H1 (cell line): Measurements from ENCODE around the gene TEX264. TPM values are rescaled to one million over a fixed set of nuclear protein-coding genes. Genes with fewer than 3 reads are reported as not detected.

Source experiments
- CTCF ChIA-PET: fragments of 300-600 bp; sonication (Branson Sonifier 250); formaldehyde crosslinking; loops from one replicate; lab custom pipeline; 2021; ENCODE audit not compliant: partially characterized antibody; lab: Charles Lee
- POLR2A ChIA-PET: fragments of 300-600 bp; sonication (Branson Sonifier 250); formaldehyde crosslinking; loops from one replicate; lab custom pipeline; 2021; ENCODE audit warnings: inconsistent platforms; ENCODE audit not compliant: partially characterized antibody; lab: Charles Lee
- DNase-seq, 2 experiments: peaks; one replicate each; pipeline versions ENCODE4 v3.0.0 to v3.0.0-alpha.2; 2010 to 2022; ENCODE audit warnings: low spot score in 2 of 2, low read depth in 1 of 2, mixed read lengths in 1 of 2
- FAIRE-seq: peaks from 2 replicates; lab custom pipeline; 2011; peaks lifted over from hg19 to GRCh38; lab: Jason Lieb, UNC
- H2AFZ ChIP-seq: 2 replicates; pipeline ENCODE4 v1.8.1; 2012; ENCODE audit warnings: low read length, inconsistent platforms
- H2AK5ac ChIP-seq: 2 replicates; pipeline ENCODE4 v1.6.1; 2013; ENCODE audit warnings: low read depth, low read length
- H2BK120ac ChIP-seq: replicated peaks from 2 replicates; pipeline ENCODE3; 2013; ENCODE audit warnings: low read depth, low read length, inconsistent platforms
- H2BK12ac ChIP-seq: 2 replicates; pipeline ENCODE4 v1.6.1; 2013; ENCODE audit warnings: low read depth, low read length
- H2BK15ac ChIP-seq: 2 replicates; pipeline ENCODE4 v1.6.1; 2013; ENCODE audit warnings: low read length
- H2BK20ac ChIP-seq: 2 replicates; pipeline ENCODE4 v1.6.1; 2013; ENCODE audit warnings: low read length
- H2BK5ac ChIP-seq: 2 replicates; pipeline ENCODE4 v1.6.1; 2013; ENCODE audit warnings: low read depth, low read length
- H3K14ac ChIP-seq: 2 replicates; pipeline ENCODE4 v1.6.1; 2013; ENCODE audit warnings: inconsistent platforms; ENCODE audit not compliant: insufficient read length
- H3K18ac ChIP-seq: 2 replicates; pipeline ENCODE4 v1.6.1; 2013; ENCODE audit warnings: low read length; ENCODE audit errors: extremely low read depth
- H3K23ac ChIP-seq: 2 replicates; pipeline ENCODE4 v1.6.1; 2013; ENCODE audit warnings: inconsistent platforms; ENCODE audit not compliant: insufficient read length
- H3K23me2 ChIP-seq: 2 replicates; pipeline ENCODE4 v1.6.1; 2013; ENCODE audit warnings: low read depth, low read length
- H3K27ac ChIP-seq: 2 replicates; pipeline ENCODE4 v1.6.1; 2011; ENCODE audit warnings: low read depth, low read length, inconsistent platforms
- H3K27me3 ChIP-seq, 4 experiments: replicated peaks in 1 of 4; 1 replicate in 1 of 4; 2 replicates in 3 of 4; pipeline versions ENCODE4 v1.6.1 to v1.8.1; 2011 to 2013; ENCODE audit warnings: low read length in 3 of 4, mild to moderate bottlenecking in 3 of 4, inconsistent platforms in 2 of 4, mixed read lengths in 2 of 4, moderate library complexity in 1 of 4; ENCODE audit not compliant: control insufficient read depth in 3 of 4, insufficient read depth in 3 of 4; ENCODE audit errors: extremely low read depth in 1 of 4
- H3K36me3 ChIP-seq, 4 experiments: 2 replicates each; pipeline versions ENCODE4 v1.6.1 to v1.8.1; 2011 to 2013; ENCODE audit warnings: mild to moderate bottlenecking in 4 of 4, low read length in 3 of 4, moderate library complexity in 2 of 4, control low read depth in 1 of 4, inconsistent platforms in 1 of 4; ENCODE audit not compliant: insufficient read depth in 4 of 4, control insufficient read depth in 2 of 4
- H3K4ac ChIP-seq: replicated peaks from 2 replicates; pipeline ENCODE3; 2013; ENCODE audit warnings: low read length, low read depth, mixed read lengths, inconsistent platforms; ENCODE audit not compliant: insufficient read length
- H3K4me1 ChIP-seq, 4 experiments: replicated peaks in 1 of 4; 1 replicate in 1 of 4; 2 replicates in 3 of 4; pipeline versions ENCODE4 v1.6.1 to v1.8.1; 2011 to 2013; ENCODE audit warnings: low read length in 3 of 4, inconsistent platforms in 2 of 4, mixed read lengths in 1 of 4; ENCODE audit not compliant: insufficient read depth in 4 of 4, control insufficient read depth in 3 of 4
- H3K4me2 ChIP-seq, 2 experiments: 2 replicates each; pipeline versions ENCODE4 v1.6.1 to v1.8.1; 2011 to 2013; ENCODE audit warnings: low read depth in 2 of 2, low read length in 2 of 2, control low read depth in 1 of 2, inconsistent platforms in 1 of 2, mild to moderate bottlenecking in 1 of 2; ENCODE audit not compliant: insufficient read depth in 1 of 2
- H3K4me3 ChIP-seq, 4 experiments: fragments of 200-600, 300-600 bp in 1 of 4; sonication (generic), shearing (Covaris generic), sonication (Bioruptor Twin) in 1 of 4; 2 replicates each; pipeline versions ENCODE4 v1.5.1 to v1.8.1; 2011 to 2016; ENCODE audit warnings: low read length in 4 of 4, low read depth in 3 of 4, control low read depth in 2 of 4, inconsistent platforms in 2 of 4, mild to moderate bottlenecking in 2 of 4, mixed read lengths in 1 of 4, moderate library complexity in 1 of 4; ENCODE audit not compliant: insufficient read depth in 2 of 4; ENCODE audit errors: extremely low read depth in 1 of 4
- H3K56ac ChIP-seq: replicated peaks from 2 replicates; pipeline ENCODE3; 2013; ENCODE audit warnings: low read depth, mild to moderate bottlenecking, mixed read lengths, low read length, inconsistent platforms; ENCODE audit not compliant: insufficient read length
- H3K79me1 ChIP-seq: 2 replicates; pipeline ENCODE4 v1.6.1; 2013; ENCODE audit warnings: low read depth, low read length, control low read depth
- H3K79me2 ChIP-seq, 2 experiments: 2 replicates each; pipeline versions ENCODE4 v1.6.1 to v1.8.1; 2012 to 2013; ENCODE audit warnings: low read length in 2 of 2, mild to moderate bottlenecking in 2 of 2, inconsistent platforms in 1 of 2; ENCODE audit not compliant: insufficient read depth in 2 of 2, control insufficient read depth in 1 of 2
- H3K9ac ChIP-seq, 4 experiments: replicated peaks in 1 of 4; 1 replicate in 1 of 4; 2 replicates in 3 of 4; pipeline versions ENCODE4 v1.6.1 to v1.8.1; 2011 to 2013; ENCODE audit warnings: low read depth in 3 of 4, low read length in 3 of 4, control low read depth in 2 of 4, mild to moderate bottlenecking in 2 of 4, moderate library complexity in 2 of 4, inconsistent platforms in 1 of 4; ENCODE audit errors: extremely low read depth in 1 of 4
- H3K9me3 ChIP-seq, 2 experiments: 2 replicates each; pipeline versions ENCODE4 v1.6.1 to v1.8.1; 2012 to 2013; ENCODE audit warnings: mild to moderate bottlenecking in 2 of 2, moderate library complexity in 2 of 2, control low read depth in 1 of 2, inconsistent platforms in 1 of 2, low read depth in 1 of 2, low read length in 1 of 2, mixed read lengths in 1 of 2; ENCODE audit not compliant: insufficient read depth in 2 of 2
- H4K20me1 ChIP-seq, 2 experiments: replicated peaks in 1 of 2; 2 replicates each; pipeline versions ENCODE3 to v1.8.1; 2011 to 2013; ENCODE audit warnings: inconsistent platforms in 2 of 2, low read length in 2 of 2, mild to moderate bottlenecking in 1 of 2; ENCODE audit not compliant: insufficient read depth in 2 of 2, control insufficient read depth in 1 of 2
- H4K5ac ChIP-seq: 2 replicates; pipeline ENCODE4 v1.6.1; 2013; ENCODE audit warnings: low read length, low read depth, mixed read lengths, inconsistent platforms; ENCODE audit not compliant: insufficient read length
- H4K8ac ChIP-seq: 2 replicates; pipeline ENCODE4 v1.8.0; 2013; ENCODE audit warnings: mild to moderate bottlenecking, moderate library complexity, low read length, inconsistent platforms; ENCODE audit not compliant: insufficient read depth; ENCODE audit errors: extremely low read depth
- H4K91ac ChIP-seq: replicated peaks from 2 replicates; pipeline ENCODE3; 2013; ENCODE audit warnings: low read length, mixed read lengths, inconsistent platforms; ENCODE audit not compliant: insufficient read length
- CBX5 ChIP-seq: fragments of 300-800, 300-1000 bp; sonication (generic); IDR thresholded peaks from 2 replicates; pipeline ENCODE4 v1.7.1; 2016; ENCODE audit warnings: antibody characterized with exemption, low read length, low read depth
- CEBPB ChIP-seq: IDR thresholded peaks from 2 replicates; pipeline ENCODE4 v1.6.1; 2012; ENCODE audit warnings: low read depth, low read length
- HDAC6 ChIP-seq: IDR thresholded peaks from one replicate; pipeline ENCODE4 v1.7.1; 2012; ENCODE audit warnings: low read depth, mild to moderate bottlenecking, inconsistent platforms, low read length, moderate library complexity
- MAFK ChIP-seq: IDR thresholded peaks from 2 replicates; pipeline ENCODE4 v1.6.1; 2012; ENCODE audit warnings: low read depth, mild to moderate bottlenecking, improper control_type of control experiment, low read length
- POLR2A ChIP-seq, 2 experiments: IDR thresholded peaks; 1 replicate in 1 of 2; 2 replicates in 1 of 2; pipeline ENCODE4 v1.6.1; 2011; ENCODE audit warnings: low read depth in 2 of 2, low read length in 2 of 2, mild to moderate bottlenecking in 2 of 2; ENCODE audit errors: control extremely low read depth in 1 of 2
- POLR2AphosphoS5 ChIP-seq: IDR thresholded peaks from 2 replicates; pipeline ENCODE4 v1.6.1; 2011; ENCODE audit warnings: low read depth, low read length
- SIRT6 ChIP-seq: IDR thresholded peaks from one replicate; pipeline ENCODE4 v1.7.1; 2012; ENCODE audit warnings: low read length, inconsistent platforms
- SP1 ChIP-seq: IDR thresholded peaks from 2 replicates; pipeline ENCODE4 v1.6.1; 2011; ENCODE audit warnings: low read depth, low read length
- TEAD4 ChIP-seq: IDR thresholded peaks from 2 replicates; pipeline ENCODE4 v1.6.1; 2012; ENCODE audit warnings: low read depth, low read length, inconsistent platforms, mixed read lengths
- WGBS, 2 experiments: shearing (Covaris generic) in 1 of 2; methylation state at CpG; one replicate each; pipeline versions ENCODE4 v1.1.6 to v1.1.7; 2013 to 2015; ENCODE audit warnings: low lambda C conversion rate in 2 of 2, mixed read lengths in 2 of 2, inconsistent platforms in 1 of 2, low coverage in 1 of 2, missing lambda C conversion rate in 1 of 2; ENCODE audit not compliant: insufficient replicate concordance in 2 of 2, insufficient coverage in 1 of 2, insufficient read length in 1 of 2; ENCODE audit errors: extremely low coverage in 1 of 2, missing lambda C conversion rate in 1 of 2; 5-methylcytosine and 5-hydroxymethylcytosine counted together
- polyA plus RNA-seq, 7 experiments: library from polyadenylated mRNA; depleted of rRNA in 3 of 7; stranded (reverse) in 5 of 7; unstranded in 2 of 7; fragments of >200 nt in 5 of 7; fragments of 200-250 nt in 2 of 7; gene quantifications; 1 replicate in 5 of 7; 2 replicates in 1 of 7; 4 replicates in 1 of 7; pipeline versions ENCODE4 v1.2.1 to v1.2.3, GENCODE V29; 2011 to 2013; ENCODE audit warnings: missing spikeins in 2 of 7, mixed read lengths in 2 of 7
- total RNA-seq: library from RNA; stranded (reverse); fragmentation: NEBNext Ultra II Directional; extraction: Animal tissue kit (Norgen Biotek cat#: 25700); gene quantifications from 2 replicates; pipeline ENCODE4 v1.2.1, GENCODE V29; 2021

TEX264 gene
- total and polyA plus RNA-seq, 2 of the 8 experiments (the other 6 are each of a cell fraction or from before 2014, with no cell fraction given), result 11.2 to 35.6 TPM

- no peaks in the 10 kb centered on the region for H3K79me2 ChIP-seq
- no peak overlapping the region for H2AK5ac ChIP-seq
- DNase-seq (no peak), FAIRE-seq (no peak)
- H3K27ac ChIP-seq, result no peak overlapping the region
- H2AFZ ChIP-seq, result no peak overlapping the region
- no peak overlapping the region for H4K8ac ChIP-seq
- H4K20me1 ChIP-seq, result peaks cover 0 to 2% of the 10 kb centered on the region in 2 experiments
- ChIA-PET POLR2A (interaction anchor here (0.8 to 2.3 kb wide), 3 partner anchors 15 to 302 kb away, joined by 3 to 7 read pairs (median 5); partner anchors contain the start of genes MANF and TEX264), CTCF (interaction anchor here (0.6 to 8.2 kb wide), 9 partner anchors 12 to 186 kb away, joined by 3 to 31 read pairs (median 4); no protein-coding TSS in a partner anchor)
- H2BK5ac ChIP-seq, result no peak overlapping the region
- H2BK15ac ChIP-seq, result no peak overlapping the region
- H3K56ac ChIP-seq, result no peak overlapping the region
- no peak overlapping the region for H3K4me2 ChIP-seq
- H3K36me3 ChIP-seq, result no peaks in the 10 kb centered on the region
- no peak overlapping the region for H4K91ac ChIP-seq
- H3K79me1 ChIP-seq, result no peaks in the 10 kb centered on the region; the same call in 1 of the 2 replicates
- TF ChIP-seq CBX5 (no peak), SP1 (no peak), POLR2AphosphoS5 (no peak), CEBPB (no peak), SIRT6 (no peak), HDAC6 (no peak), TEAD4 (no peak), POLR2A (IDR thresholded peaks at IDR 0.05; ENCODE audit: control extremely low read depth in 1 of 2, low read depth in 2 of 2, low read length in 2 of 2) (no peak), MAFK (no peak)
- H3K9ac ChIP-seq, result no peak overlapping the region
- no peaks in the 10 kb centered on the region for H3K23me2 ChIP-seq
- H3K9me3 ChIP-seq, result no peaks in the 10 kb centered on the region
- no peak overlapping the region for H2BK20ac ChIP-seq
- no peak overlapping the region for H3K23ac ChIP-seq
- WGBS, 2 experiments, result 90% methylated on average over 14 of the region's 14 CpGs; no CpG with 5 or more reads in 1 of the 2 experiments
- no peak overlapping the region for H3K14ac ChIP-seq
- H3K4ac ChIP-seq, result no peak overlapping the region
- no peak overlapping the region for H3K4me3 ChIP-seq
- no peak overlapping the region for H4K5ac ChIP-seq
- H3K27me3 ChIP-seq, result peaks cover 0 to 1% (median 0%) of the 10 kb centered on the region in 4 experiments; a peak in 1 of 7 replicates
- no peak overlapping the region for H2BK12ac ChIP-seq
- H3K18ac ChIP-seq, result no peak overlapping the region
- no peak overlapping the region for H2BK120ac ChIP-seq
- H3K4me1 ChIP-seq, result peaks cover 0 to 7% (median 2%) of the 10 kb centered on the region in 4 experiments; a peak in 2 of 7 replicates
These were observed 16.6 kb downstream of the TEX264 start for GRCh38 chr3:51687431-51688205.
